Ishikawa (cell line): ENCODE results near the gene RAVER2.

Source experiments
- CEBPB ChIP-seq: IDR thresholded peaks from 2 replicates; pipeline ENCODE4 v1.6.1; 2012
- CREB1 ChIP-seq: IDR thresholded peaks from 2 replicates; pipeline ENCODE4 v1.6.1; 2012; ENCODE audit warnings: low read depth
- EGR1 ChIP-seq: IDR thresholded peaks from 2 replicates; pipeline ENCODE4 v1.6.1; 2012
- EP300 ChIP-seq: IDR thresholded peaks from 2 replicates; pipeline ENCODE4 v1.6.1; 2012; ENCODE audit warnings: borderline replicate concordance
- FOXM1 ChIP-seq: IDR thresholded peaks from 2 replicates; pipeline ENCODE4 v1.6.1; 2012; ENCODE audit warnings: low read depth, borderline replicate concordance
- NFIC ChIP-seq: IDR thresholded peaks from 2 replicates; pipeline ENCODE4 v1.6.1; 2012
- RAD21 ChIP-seq: IDR thresholded peaks from 2 replicates; pipeline ENCODE4 v1.6.1; 2012; ENCODE audit warnings: low read depth
- REST ChIP-seq: IDR thresholded peaks from 2 replicates; pipeline ENCODE4 v1.6.1; 2012; ENCODE audit warnings: low read depth, mild to moderate bottlenecking
- TAF1 ChIP-seq: IDR thresholded peaks from 2 replicates; pipeline ENCODE4 v1.6.1; 2012; ENCODE audit warnings: low read depth, mild to moderate bottlenecking
- TCF12 ChIP-seq: IDR thresholded peaks from 2 replicates; pipeline ENCODE4 v1.6.1; 2012; ENCODE audit warnings: low read depth
- TEAD4 ChIP-seq: IDR thresholded peaks from 2 replicates; pipeline ENCODE4 v1.6.1; 2012
- YY1 ChIP-seq: IDR thresholded peaks from 2 replicates; pipeline ENCODE4 v1.6.1; 2012; ENCODE audit warnings: low read depth
- ZBTB7A ChIP-seq: IDR thresholded peaks from 2 replicates; pipeline ENCODE4 v1.6.1; 2012; ENCODE audit warnings: low read depth
- TF ChIP-seq, protein P1 (sequence below): IDR thresholded peaks from 2 replicates; pipeline ENCODE4 v1.6.1; 2012
- TF ChIP-seq, protein P2 (sequence below): IDR thresholded peaks from 2 replicates; pipeline ENCODE4 v1.6.1; 2012

Gene RAVER2

GRCh38 chr1:64866689-64867088 lies 121.8 kb downstream of the RAVER2 start:
- TF ChIP-seq REST: no peak
- no peak for TF ChIP-seq TCF12
- no peak for TF ChIP-seq EGR1
- TF ChIP-seq RAD21: no peak
- no peak for TF ChIP-seq ZBTB7A
- no peak for TF ChIP-seq TEAD4
- no peak for TF ChIP-seq CEBPB
- no peak for TF ChIP-seq EP300
- TF ChIP-seq NFIC: no peak
- TF ChIP-seq TAF1: no peak
- no peak for TF ChIP-seq YY1
- no peak for TF ChIP-seq FOXM1
- TF ChIP-seq, protein P1, sequence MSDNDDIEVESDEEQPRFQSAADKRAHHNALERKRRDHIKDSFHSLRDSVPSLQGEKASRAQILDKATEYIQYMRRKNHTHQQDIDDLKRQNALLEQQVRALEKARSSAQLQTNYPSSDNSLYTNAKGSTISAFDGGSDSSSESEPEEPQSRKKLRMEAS: no peak
- TF ChIP-seq, protein P2, sequence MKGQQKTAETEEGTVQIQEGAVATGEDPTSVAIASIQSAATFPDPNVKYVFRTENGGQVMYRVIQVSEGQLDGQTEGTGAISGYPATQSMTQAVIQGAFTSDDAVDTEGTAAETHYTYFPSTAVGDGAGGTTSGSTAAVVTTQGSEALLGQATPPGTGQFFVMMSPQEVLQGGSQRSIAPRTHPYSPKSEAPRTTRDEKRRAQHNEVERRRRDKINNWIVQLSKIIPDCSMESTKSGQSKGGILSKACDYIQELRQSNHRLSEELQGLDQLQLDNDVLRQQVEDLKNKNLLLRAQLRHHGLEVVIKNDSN: no peak
- TF ChIP-seq CREB1: no peak

- no peak for TF ChIP-seq EGR1
- no peak for TF ChIP-seq CEBPB
- TF ChIP-seq REST: no peak
- TF ChIP-seq CREB1: no peak
- no peak for TF ChIP-seq TAF1
- TF ChIP-seq EP300: no peak
- TF ChIP-seq TEAD4: no peak
- TF ChIP-seq, protein P2: no peak
- no peak for TF ChIP-seq ZBTB7A
- TF ChIP-seq TCF12: no peak
- TF ChIP-seq, protein P1: no peak
- TF ChIP-seq FOXM1: no peak
- no peak for TF ChIP-seq NFIC
- TF ChIP-seq RAD21: no peak
- TF ChIP-seq YY1: no peak
Observed at GRCh38 chr1:64867266-64867665, 122.4 kb downstream of the RAVER2 start.

DNA sequence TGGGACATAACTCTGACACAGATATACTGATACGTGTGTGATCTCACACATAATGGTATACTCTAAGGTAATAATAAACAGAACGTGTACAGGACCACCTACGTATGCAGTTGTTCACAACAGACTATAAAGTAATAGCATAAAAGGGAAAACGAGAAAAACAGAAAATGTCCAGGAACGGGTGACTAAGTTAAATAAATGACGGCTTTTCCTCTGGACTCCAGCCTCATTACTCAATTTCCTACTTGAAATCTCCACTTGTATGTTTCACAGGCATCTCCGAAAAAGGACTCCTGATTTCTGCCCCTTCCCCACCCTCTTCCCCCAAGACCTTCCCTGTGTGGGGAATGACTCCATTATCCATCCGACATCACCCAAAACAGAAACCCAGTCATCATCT lies 126.4 kb downstream of the RAVER2 start:
- no peak for TF ChIP-seq TCF12
- TF ChIP-seq YY1: no peak
- no peak for TF ChIP-seq REST
- TF ChIP-seq EGR1: no peak
- TF ChIP-seq FOXM1: no peak
- TF ChIP-seq EP300: no peak

GRCh38 chr1:64872067-64872466 lies 127.2 kb downstream of the RAVER2 start:
- TF ChIP-seq FOXM1: no peak
- TF ChIP-seq, protein P1: no peak
- TF ChIP-seq ZBTB7A: no peak
- no peak for TF ChIP-seq TEAD4
- no peak for TF ChIP-seq EP300
- TF ChIP-seq YY1: no peak
- TF ChIP-seq REST: no peak
- TF ChIP-seq RAD21: no peak
